ENCODE results near the gene CCDC85B. TPM values are rescaled to one million over a fixed set of nuclear protein-coding genes. Genes with fewer than 3 reads are reported as not detected.
A peak's percentile ranks its signal among the peaks of the same experiment; 100 is the strongest.

The CCDC85B gene
- total and polyA plus RNA-seq, 10 donors: 38.7 to 131 (median 51.3) TPM

DNA sequence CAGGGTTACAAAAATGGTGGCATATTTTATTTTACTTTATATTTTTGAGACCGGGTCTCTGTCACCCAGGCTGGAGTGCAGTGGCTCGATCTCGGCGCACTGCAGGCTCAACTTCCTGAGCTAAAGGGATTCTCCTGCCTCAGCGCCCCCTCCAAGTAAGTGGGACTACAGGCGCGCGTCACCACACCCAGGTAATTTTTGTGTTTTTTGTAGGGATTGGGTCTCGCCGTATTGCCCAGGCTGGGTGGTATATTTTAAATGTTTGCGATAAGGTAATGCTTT lies 10.4 kb downstream of the CCDC85B start:
- no peak for TF ChIP-seq POLR2AphosphoS5 (IDR thresholded peaks at IDR 0.05)
- TF ChIP-seq POLR2A (IDR thresholded peaks at IDR 0.05): no peak
- TF ChIP-seq, protein P1, sequence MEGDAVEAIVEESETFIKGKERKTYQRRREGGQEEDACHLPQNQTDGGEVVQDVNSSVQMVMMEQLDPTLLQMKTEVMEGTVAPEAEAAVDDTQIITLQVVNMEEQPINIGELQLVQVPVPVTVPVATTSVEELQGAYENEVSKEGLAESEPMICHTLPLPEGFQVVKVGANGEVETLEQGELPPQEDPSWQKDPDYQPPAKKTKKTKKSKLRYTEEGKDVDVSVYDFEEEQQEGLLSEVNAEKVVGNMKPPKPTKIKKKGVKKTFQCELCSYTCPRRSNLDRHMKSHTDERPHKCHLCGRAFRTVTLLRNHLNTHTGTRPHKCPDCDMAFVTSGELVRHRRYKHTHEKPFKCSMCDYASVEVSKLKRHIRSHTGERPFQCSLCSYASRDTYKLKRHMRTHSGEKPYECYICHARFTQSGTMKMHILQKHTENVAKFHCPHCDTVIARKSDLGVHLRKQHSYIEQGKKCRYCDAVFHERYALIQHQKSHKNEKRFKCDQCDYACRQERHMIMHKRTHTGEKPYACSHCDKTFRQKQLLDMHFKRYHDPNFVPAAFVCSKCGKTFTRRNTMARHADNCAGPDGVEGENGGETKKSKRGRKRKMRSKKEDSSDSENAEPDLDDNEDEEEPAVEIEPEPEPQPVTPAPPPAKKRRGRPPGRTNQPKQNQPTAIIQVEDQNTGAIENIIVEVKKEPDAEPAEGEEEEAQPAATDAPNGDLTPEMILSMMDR (IDR thresholded peaks at IDR 0.05 in 8 of 11, conservative IDR thresholded peaks at IDR 0.05 in 3 of 11): no peak
- H3K27ac ChIP-seq: peak overlapping the region in 6 of 8 donors; percentile 39 to 83 (median 67)
- DNase-seq: no peak
- intact Hi-C loops (cut with DNase I; ENCODE audit: low total_unique reads): no loop called here
- H3K27me3 ChIP-seq (replicated peaks in 1 of 7): peaks cover 0 to 30% (median 13%) of the 10 kb centered on the region in 7 donors
- WGBS, 5 donors: 78 to 89% (median 84%) methylated on average over 11 of the region's 11 CpGs
- H3K36me3 ChIP-seq: no peaks in the 10 kb centered on the region
- peak overlapping the region in 5 of 8 donors; percentile 45 to 70 (median 57) for H3K4me3 ChIP-seq
- H3K9me3 ChIP-seq: no peaks in the 10 kb centered on the region
- peaks cover 10 to 39% (median 25%) of the 10 kb centered on the region in 6 donors for H3K4me1 ChIP-seq

DNA sequence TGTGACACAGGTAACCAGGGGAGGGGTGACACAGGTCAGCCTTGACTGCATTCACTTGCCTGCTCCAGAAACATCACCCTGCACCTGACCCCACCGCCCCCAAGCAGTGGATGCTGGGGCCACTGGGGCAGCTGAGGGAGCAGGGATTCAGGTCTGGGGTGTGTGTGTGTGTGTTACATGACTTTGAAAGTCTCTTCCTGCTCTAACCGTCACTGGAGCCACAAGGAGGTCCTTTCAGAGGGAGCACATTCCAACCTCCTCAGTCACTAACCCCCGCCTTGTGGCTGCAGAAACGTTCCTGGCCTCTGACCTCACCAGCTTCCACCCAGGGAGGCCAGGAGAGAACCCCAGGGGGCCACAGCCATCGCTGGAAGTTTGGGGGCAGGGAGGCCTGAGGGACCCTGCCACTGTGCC lies 12.6 kb downstream of the CCDC85B start:
- WGBS, 5 donors: 16 to 32% (median 22%) methylated on average over 4 to 5 of the region's 5 CpGs
- TF ChIP-seq, protein P1 (IDR thresholded peaks at IDR 0.05 in 8 of 11, conservative IDR thresholded peaks at IDR 0.05 in 3 of 11): no peak
- TF ChIP-seq POLR2A (IDR thresholded peaks at IDR 0.05) (no peak), POLR2AphosphoS5 (IDR thresholded peaks at IDR 0.05) (no peak)
- Histone ChIP-seq H3K27me3 (replicated peaks in 1 of 7) (peaks cover 0 to 33% (median 13%) of the 10 kb centered on the region in 7 donors), H3K4me3 (no peak overlapping the region), H3K9me3 (no peaks in the 10 kb centered on the region), H3K4me1 (peaks cover 10 to 39% (median 25%) of the 10 kb centered on the region in 6 donors), H3K36me3 (no peaks in the 10 kb centered on the region), H3K27ac (no peak overlapping the region)
- DNase-seq: no peak
- intact Hi-C loops (cut with DNase I; ENCODE audit: low total_unique reads): no loop called here

DNA sequence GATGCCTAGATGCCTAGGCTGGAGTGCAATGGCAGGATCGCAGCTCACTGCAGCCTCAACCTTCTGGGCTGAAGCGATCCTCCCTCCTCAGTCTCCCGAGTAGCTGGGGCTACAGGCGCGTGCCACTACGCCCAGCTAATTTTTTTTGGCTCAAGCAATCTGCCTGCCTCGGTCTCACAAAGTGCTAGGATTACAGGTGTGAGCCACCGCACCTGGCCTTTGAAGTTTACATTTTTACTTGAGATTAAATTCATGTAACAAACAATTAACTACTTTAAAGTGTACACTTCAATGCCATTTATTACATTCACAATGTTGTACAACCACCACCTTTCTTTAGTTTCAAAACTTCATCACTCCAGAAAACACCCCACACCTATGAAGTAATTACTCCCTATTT lies 13.2 kb downstream of the CCDC85B start:
- Histone ChIP-seq H3K9me3 (no peaks in the 10 kb centered on the region), H3K27ac (no peak overlapping the region), H3K27me3 (replicated peaks in 1 of 7) (peaks cover 0 to 34% (median 13%) of the 10 kb centered on the region in 7 donors), H3K36me3 (no peaks in the 10 kb centered on the region), H3K4me1 (peaks cover 10 to 32% (median 22%) of the 10 kb centered on the region in 6 donors), H3K4me3 (no peak overlapping the region)
- no peak for TF ChIP-seq POLR2A (IDR thresholded peaks at IDR 0.05)
- no peak for TF ChIP-seq POLR2AphosphoS5 (IDR thresholded peaks at IDR 0.05)
- TF ChIP-seq, protein P1 (IDR thresholded peaks at IDR 0.05 in 8 of 11, conservative IDR thresholded peaks at IDR 0.05 in 3 of 11): no peak
- intact Hi-C loops (cut with DNase I; ENCODE audit: low total_unique reads): no loop called here
- WGBS, 5 donors: 77 to 94% (median 84%) methylated on average over 8 of the region's 8 CpGs
- no peak for DNase-seq

DNA sequence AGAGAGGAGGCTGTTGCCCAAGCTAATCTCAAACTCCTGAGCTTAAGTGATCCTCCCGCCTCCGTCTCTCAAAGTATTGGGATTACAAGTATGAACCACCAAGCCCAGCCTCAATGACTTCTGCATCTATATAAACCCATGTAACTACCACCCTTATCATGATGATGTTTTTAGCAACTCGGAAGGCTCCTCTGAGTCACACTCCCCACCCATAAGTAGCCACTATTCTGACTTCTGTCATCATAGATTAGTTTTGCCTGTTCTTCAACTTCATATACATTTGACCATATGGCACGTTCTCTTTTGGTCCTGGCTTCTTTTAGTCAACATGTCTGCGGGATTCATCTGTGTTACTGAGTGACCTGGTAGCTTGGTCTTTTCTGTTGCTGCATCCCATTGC lies 16.1 kb downstream of the CCDC85B start:
- TF ChIP-seq POLR2AphosphoS5 (IDR thresholded peaks at IDR 0.05) (no peak), POLR2A (IDR thresholded peaks at IDR 0.05) (no peak)
- TF ChIP-seq, protein P1 (IDR thresholded peaks at IDR 0.05 in 8 of 11, conservative IDR thresholded peaks at IDR 0.05 in 3 of 11): no peak
- H3K27me3 ChIP-seq (replicated peaks in 1 of 7): peaks cover 0 to 27% (median 0%) of the 10 kb centered on the region in 7 donors
- no peak overlapping the region for H3K4me3 ChIP-seq
- H3K36me3 ChIP-seq: no peaks in the 10 kb centered on the region
- H3K4me1 ChIP-seq: peaks cover 3 to 9% (median 5%) of the 10 kb centered on the region in 6 donors
- 87 to 94% (median 88%) methylated on average over 5 of the region's 5 CpGs for WGBS, 5 donors
- no peak for DNase-seq
- no peak overlapping the region for H3K27ac ChIP-seq
- intact Hi-C loops (cut with DNase I; ENCODE audit: low total_unique reads): no loop called here
- H3K9me3 ChIP-seq: no peaks in the 10 kb centered on the region

Data from spleen (tissue), 11 donors.